ENCODE results near the gene MDM1. TPM values are rescaled to one million over a fixed set of nuclear protein-coding genes. Genes with fewer than 3 reads are reported as not detected.

MDM1 gene
- polyA plus RNA-seq, 3 donors, result 6.7 to 10.9 (median 10.3) TPM

- Histone ChIP-seq H3K9ac (ENCODE audit: insufficient read depth, low read length, poor library complexity, severe bottlenecking) (no peak overlapping the region), H3K9me3 (replicated peaks in 1 of 2; ENCODE audit: control insufficient read depth in 1 of 2, insufficient read depth in 1 of 2, low read length in 2 of 2) (peaks cover 0 to 3% of the 10 kb centered on the region in 2 donors), H3K79me2 (ENCODE audit: insufficient read depth, low read length) (no peaks in the 10 kb centered on the region), H4K20me1 (ENCODE audit: insufficient read depth, low read length) (no peaks in the 10 kb centered on the region), H3K27ac (ENCODE audit: low read depth in 1 of 2, low read length in 2 of 2) (no peak overlapping the region), H3K4me3 (replicated peaks in 1 of 3; ENCODE audit: low read depth in 2 of 3, low read length in 3 of 3) (no peak overlapping the region), H3K4me1 (ENCODE audit: control insufficient read depth in 1 of 2, insufficient read depth in 2 of 2, low read length in 2 of 2) (peaks cover 70 to 81% of the 10 kb centered on the region in 2 donors), H3K27me3 (ENCODE audit: control insufficient read depth in 2 of 2, insufficient read depth in 2 of 2, low read length in 2 of 2) (no peaks in the 10 kb centered on the region), H3K36me3 (replicated peaks in 1 of 2; ENCODE audit: control insufficient read depth in 1 of 2, insufficient read depth in 2 of 2, low read length in 2 of 2) (no peaks in the 10 kb centered on the region), H3K4me2 (replicated peaks; ENCODE audit: extremely low read depth, low read length, poor library complexity, severe bottlenecking) (no peak overlapping the region), H2AFZ (ENCODE audit: insufficient read depth, low read depth, low read length, poor library complexity, severe bottlenecking) (no peak overlapping the region)
- Mint-ChIP-seq H3K4me1 (peaks cover 73% of the 10 kb centered on the region), H3K4me3 (no peak overlapping the region), H3K27ac (peak overlapping the region in 3 of 7 donors; percentile 83 to 89 (median 85)), H3K27me3 (ENCODE audit: low read depth in 3 of 3) (peaks cover 0 to 4% (median 0%) of the 10 kb centered on the region in 3 donors), H3K36me3 (peaks cover 4 to 10% of the 10 kb centered on the region in 2 donors), H3K9me3 (peaks cover 2 to 9% (median 7%) of the 10 kb centered on the region in 7 donors)
- no peak for TF ChIP-seq CTCF (IDR thresholded peaks at IDR 0.05)
- WGBS (ENCODE audit: insufficient coverage), result 38% methylated on average over 2 of the region's 6 CpGs
- DNase-seq, result no peak
- intact Hi-C loops (cut with micrococcal nuclease), result no loop called here
Observed at GRCh38 chr12:68381476-68382219, 49.5 kb upstream of the MDM1 start.

GRCh38 chr12:68378872-68379606, 46.9 kb upstream of the MDM1 start:
- Histone ChIP-seq H3K27ac (ENCODE audit: low read depth in 1 of 2, low read length in 2 of 2) (peak overlapping the region; percentile 19 to 76), H2AFZ (ENCODE audit: insufficient read depth, low read depth, low read length, poor library complexity, severe bottlenecking) (no peak overlapping the region), H3K4me2 (replicated peaks; ENCODE audit: extremely low read depth, low read length, poor library complexity, severe bottlenecking) (peak overlapping the region; percentile 59), H4K20me1 (ENCODE audit: insufficient read depth, low read length) (no peaks in the 10 kb centered on the region), H3K4me1 (ENCODE audit: control insufficient read depth in 1 of 2, insufficient read depth in 2 of 2, low read length in 2 of 2) (peaks cover 71 to 82% of the 10 kb centered on the region in 2 donors), H3K9me3 (replicated peaks in 1 of 2; ENCODE audit: control insufficient read depth in 1 of 2, insufficient read depth in 1 of 2, low read length in 2 of 2) (peaks cover 0 to 3% of the 10 kb centered on the region in 2 donors), H3K36me3 (replicated peaks in 1 of 2; ENCODE audit: control insufficient read depth in 1 of 2, insufficient read depth in 2 of 2, low read length in 2 of 2) (no peaks in the 10 kb centered on the region), H3K79me2 (ENCODE audit: insufficient read depth, low read length) (no peaks in the 10 kb centered on the region), H3K27me3 (ENCODE audit: control insufficient read depth in 2 of 2, insufficient read depth in 2 of 2, low read length in 2 of 2) (no peaks in the 10 kb centered on the region), H3K4me3 (replicated peaks in 1 of 3; ENCODE audit: low read depth in 2 of 3, low read length in 3 of 3) (peak overlapping the region in 1 of 3 experiments; percentile 37), H3K9ac (ENCODE audit: insufficient read depth, low read length, poor library complexity, severe bottlenecking) (peak overlapping the region; percentile 17)
- Mint-ChIP-seq H3K9me3 (peaks cover 2 to 12% (median 6%) of the 10 kb centered on the region in 7 donors), H3K27me3 (ENCODE audit: low read depth in 3 of 3) (peaks cover 0 to 3% (median 0%) of the 10 kb centered on the region in 3 donors), H3K4me3 (peak overlapping the region in 1 of 2 donors; percentile 15), H3K4me1 (peaks cover 85% of the 10 kb centered on the region), H3K27ac (peak overlapping the region; percentile 81 to 92 (median 88)), H3K36me3 (peaks cover 4 to 10% of the 10 kb centered on the region in 2 donors)
- peak; percentile 54 to 68 (median 67) for DNase-seq
- TF ChIP-seq CTCF (IDR thresholded peaks at IDR 0.05), result no peak
- WGBS (ENCODE audit: insufficient coverage), result 57% methylated on average over 3 of the region's 5 CpGs
- intact Hi-C loops (cut with micrococcal nuclease), result no loop called here

All from CD14-positive monocyte (primary cell).